Neural crest cell (in vitro differentiated cells): ENCODE data around the gene GABARAP. TPM values are rescaled to one million over a fixed set of nuclear protein-coding genes. Genes with fewer than 3 reads are reported as not detected.

Experiments
- DNase-seq: peaks from one replicate; pipeline ENCODE4 v3.0.0; 2021; ENCODE audit warnings: low read depth, mixed read lengths, low spot score
- H3K27ac Mint-ChIP-seq: one replicate; pipeline ENCODE4 v1.8.0; 2021; ENCODE audit warnings: mild to moderate bottlenecking, mixed read lengths; ENCODE audit not compliant: unreplicated experiment
- H3K27me3 Mint-ChIP-seq: 2 replicates; pipeline ENCODE4 v1.8.0; 2021; ENCODE audit warnings: low read depth, mild to moderate bottlenecking, mixed read lengths
- H3K36me3 Mint-ChIP-seq: 2 replicates; pipeline ENCODE4 v1.8.0; 2021; ENCODE audit warnings: low read depth, mild to moderate bottlenecking, mixed read lengths
- H3K4me1 Mint-ChIP-seq: 2 replicates; pipeline ENCODE4 v1.8.0; 2021; ENCODE audit warnings: mixed read lengths
- H3K4me3 Mint-ChIP-seq: one replicate; pipeline ENCODE4 v1.8.0; 2021; ENCODE audit warnings: mild to moderate bottlenecking, mixed read lengths
- H3K9me3 Mint-ChIP-seq: 2 replicates; pipeline ENCODE4 v1.8.0; 2021; ENCODE audit warnings: mixed read lengths
- CTCF ChIP-seq: fragments of 200-600 bp; sonication (generic); conservative IDR thresholded peaks from 2 replicates; pipeline ENCODE4 v1.5.0; 2021; ENCODE audit warnings: antibody characterized with exemption, mild to moderate bottlenecking
- microRNA-seq: library from miRNA; unstranded; fragments of <30 nt; microRNA quantifications from one replicate; pipeline ENCODE4, GENCODE V29; 2020
- total RNA-seq: library from RNA; stranded (reverse); gene quantifications from 2 replicates; pipeline ENCODE4 v1.2.1, GENCODE V29; 2021

GABARAP gene
- total RNA-seq, 1 donor from 2014 or later, result 470 TPM

- Mint-ChIP-seq H3K9me3 (no peaks in the 10 kb centered on the region), H3K27ac (peak overlapping the region; percentile 81), H3K4me3 (no peak overlapping the region), H3K27me3 (no peaks in the 10 kb centered on the region), H3K4me1 (no peaks in the 10 kb centered on the region), H3K36me3 (no peaks in the 10 kb centered on the region)
- TF ChIP-seq CTCF, result no peak
- no peak for DNase-seq
Measured at GRCh38 chr17:7192271-7192937, 49.8 kb downstream of the GABARAP start.

- no peak for TF ChIP-seq CTCF
- peaks cover under 1% of the 10 kb centered on the region for H3K36me3 Mint-ChIP-seq
- H3K27ac Mint-ChIP-seq, result peak overlapping the region; percentile 47
- peak overlapping the region; percentile 49 for H3K4me3 Mint-ChIP-seq
- H3K4me1 Mint-ChIP-seq, result peaks cover under 1% of the 10 kb centered on the region
- DNase-seq, result peak; percentile 48
- H3K9me3 Mint-ChIP-seq, result no peaks in the 10 kb centered on the region
- H3K27me3 Mint-ChIP-seq, result no peaks in the 10 kb centered on the region
Measured at GRCh38 chr17:7191571-7192270, 50.5 kb downstream of the GABARAP start.

GRCh38 chr17:7191069-7191468, 51.2 kb downstream of the GABARAP start:
- Mint-ChIP-seq H3K27me3 (no peaks in the 10 kb centered on the region), H3K9me3 (no peaks in the 10 kb centered on the region), H3K27ac (no peak overlapping the region), H3K4me1 (peaks cover 6% of the 10 kb centered on the region), H3K4me3 (no peak overlapping the region), H3K36me3 (peaks cover 6% of the 10 kb centered on the region)
- no peak for TF ChIP-seq CTCF
- DNase-seq, result no peak

- Mint-ChIP-seq H3K9me3 (no peaks in the 10 kb centered on the region), H3K27me3 (no peaks in the 10 kb centered on the region), H3K36me3 (peaks cover 6% of the 10 kb centered on the region), H3K4me1 (peaks cover 6% of the 10 kb centered on the region), H3K4me3 (no peak overlapping the region), H3K27ac (no peak overlapping the region)
- no peak for DNase-seq
- TF ChIP-seq CTCF, result no peak
Measured at GRCh38 chr17:7190276-7190917, 51.9 kb downstream of the GABARAP start.

Small RNAs within 50 kb of the gene (microRNA-seq; reads per million reads assigned to microRNA genes)
- 13,023 reads per million, percentile 95 among the genes with 10 or more reads in this experiment for gene MIR324

Other genes with a start within 250 kb of the GABARAP start
- gene ALOX12, start 246.4 kb downstream of the GABARAP start, total RNA-seq, result 0.16 TPM in 1 of 2 replicates, not detected in the other
- 143 and 157 TPM in 2 replicates for gene RNASEK, start 229.8 kb downstream of the GABARAP start, total RNA-seq
- 0.41 and 0.42 TPM in 2 replicates for gene BCL6B, start 219.4 kb downstream of the GABARAP start, total RNA-seq
- 11.1 and 12.2 TPM in 2 replicates for gene SLC16A13, start 206.4 kb downstream of the GABARAP start, total RNA-seq
- gene SLC16A11, start 198.4 kb downstream of the GABARAP start, total RNA-seq, result not detected in 2 replicates
- gene CLEC10A, start 162.2 kb downstream of the GABARAP start, total RNA-seq, result not detected in 2 replicates
- not detected in 2 replicates for gene ASGR2, start 127.6 kb downstream of the GABARAP start, total RNA-seq
- 9.6 and 11.2 TPM in 2 replicates for gene ASGR1, start 63.1 kb downstream of the GABARAP start, total RNA-seq
- 49.4 and 51.4 TPM in 2 replicates for gene DLG4, start 22.6 kb downstream of the GABARAP start, total RNA-seq
- 215 and 220 TPM in 2 replicates for gene ACADVL, start 22.5 kb downstream of the GABARAP start, total RNA-seq
- gene DVL2, start 7.9 kb downstream of the GABARAP start, total RNA-seq, result 130 and 140 TPM in 2 replicates
- 72.7 and 75.2 TPM in 2 replicates for gene PHF23, start 3.0 kb downstream of the GABARAP start, total RNA-seq
- gene CTDNEP1, start 9.3 kb upstream of the GABARAP start, total RNA-seq, result 179 and 182 TPM in 2 replicates
- gene ELP5, start 9.8 kb upstream of the GABARAP start, total RNA-seq, result 74.4 and 77.4 TPM in 2 replicates
- gene CLDN7, start 20.0 kb upstream of the GABARAP start, total RNA-seq, result not detected in 2 replicates
- 5.8 and 6.1 TPM in 2 replicates for gene SLC2A4, start 39.3 kb upstream of the GABARAP start, total RNA-seq
- 0.54 and 0.96 TPM in 2 replicates for gene YBX2, start 52.2 kb upstream of the GABARAP start, total RNA-seq
- 725 and 743 TPM in 2 replicates for gene EIF5A, start 65.2 kb upstream of the GABARAP start, total RNA-seq
- gene GPS2, start 72.9 kb upstream of the GABARAP start, total RNA-seq, result 84.2 and 89.9 TPM in 2 replicates
- gene NEURL4, start 86.9 kb upstream of the GABARAP start, total RNA-seq, result 65.6 and 69.5 TPM in 2 replicates
- gene ACAP1, start 94.1 kb upstream of the GABARAP start, total RNA-seq, result 1.2 and 1.3 TPM in 2 replicates
- 7.9 and 8.0 TPM in 2 replicates for gene KCTD11, start 109.7 kb upstream of the GABARAP start, total RNA-seq
- not detected in 2 replicates for gene TMEM95, start 112.7 kb upstream of the GABARAP start, total RNA-seq
- gene TNK1, start 138.6 kb upstream of the GABARAP start, total RNA-seq, result 0.21 and 0.43 TPM in 2 replicates
- gene PLSCR3, start 152.1 kb upstream of the GABARAP start, total RNA-seq, result 21.9 and 25.7 TPM in 2 replicates
- gene TMEM256, start 161.6 kb upstream of the GABARAP start, total RNA-seq, result 71.5 and 71.6 TPM in 2 replicates
- 104 and 106 TPM in 2 replicates for gene NLGN2, start 165.4 kb upstream of the GABARAP start, total RNA-seq
- 0.26 and 0.93 TPM in 2 replicates for gene SPEM1, start 177.9 kb upstream of the GABARAP start, total RNA-seq
- gene SPEM2, start 183.2 kb upstream of the GABARAP start, total RNA-seq, result not detected in 2 replicates
- not detected in 2 replicates for gene SPEM3, start 186.4 kb upstream of the GABARAP start, total RNA-seq
- 1.1 and 1.3 TPM in 2 replicates for gene TMEM102, start 193.0 kb upstream of the GABARAP start, total RNA-seq
- 6.0 and 6.5 TPM in 2 replicates for gene FGF11, start 197.1 kb upstream of the GABARAP start, total RNA-seq
- 9.7 and 9.9 TPM in 2 replicates for gene CHRNB1, start 202.6 kb upstream of the GABARAP start, total RNA-seq
- gene ZBTB4, start 237.2 kb upstream of the GABARAP start, total RNA-seq, result 13.6 and 14.3 TPM in 2 replicates
- not detected in 2 replicates for gene SLC35G6, start 239.0 kb upstream of the GABARAP start, total RNA-seq
- 181 and 183 TPM in 2 replicates for gene POLR2A, start 241.9 kb upstream of the GABARAP start, total RNA-seq